HG02610 (cell line): ENCODE measurements around the gene SLC7A5.
A peak's percentile ranks its signal among the peaks of the same experiment; 100 is the strongest.
"Not testable (repeated sequence)": the region's sequence is repeated elsewhere in the genome, so short reads cannot be mapped to it uniquely, and the experiment has no call there.

Source experiments
- ATAC-seq: cut with Tn5 transposase; IDR thresholded peaks from one replicate; pipeline ENCODE4 v1.9.1; 2021; ENCODE audit warnings: mild to moderate bottlenecking, moderate library complexity; ENCODE audit not compliant: unreplicated experiment

SLC7A5 gene

DNA sequence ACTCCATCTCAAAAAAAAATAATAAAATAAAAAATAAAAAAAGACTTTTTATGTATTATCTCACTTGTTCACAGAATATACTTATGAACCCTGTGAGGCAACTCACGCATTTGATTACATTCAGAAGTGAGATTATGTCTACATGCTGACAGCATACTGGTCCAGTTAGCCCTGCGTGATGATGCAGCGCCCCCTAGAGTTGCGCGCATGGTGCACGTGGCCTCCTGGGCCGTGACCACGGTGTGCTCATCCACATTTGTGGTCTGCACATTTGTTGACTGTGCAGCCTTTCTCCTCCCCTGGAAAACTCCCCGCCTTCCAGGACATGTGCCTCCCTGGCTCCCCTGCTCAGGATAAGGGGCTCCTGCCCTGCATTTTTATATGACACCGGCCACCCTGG lies 20.5 kb upstream of the SLC7A5 start:
- ATAC-seq, result not testable (repeated sequence)

DNA sequence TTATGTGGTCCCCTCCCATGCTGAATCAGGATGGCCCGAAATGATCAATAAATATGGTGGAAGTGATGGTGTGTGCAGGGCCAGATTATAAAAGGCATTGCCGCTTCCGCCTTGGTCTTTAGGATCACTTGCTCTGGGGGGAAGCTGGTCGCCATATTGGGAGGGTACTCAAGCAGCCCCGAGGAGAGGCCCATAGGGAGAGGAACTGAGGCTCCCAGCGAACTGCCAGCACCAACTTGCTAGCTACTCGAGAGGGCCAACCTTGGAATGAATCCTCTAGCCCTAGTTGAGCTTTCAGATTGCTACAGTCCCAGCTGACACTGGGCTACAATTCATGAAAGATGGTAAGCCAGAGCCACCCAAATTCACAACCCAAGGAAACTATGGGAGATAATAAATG lies 19.0 kb upstream of the SLC7A5 start:
- ATAC-seq, result not testable (repeated sequence)

DNA sequence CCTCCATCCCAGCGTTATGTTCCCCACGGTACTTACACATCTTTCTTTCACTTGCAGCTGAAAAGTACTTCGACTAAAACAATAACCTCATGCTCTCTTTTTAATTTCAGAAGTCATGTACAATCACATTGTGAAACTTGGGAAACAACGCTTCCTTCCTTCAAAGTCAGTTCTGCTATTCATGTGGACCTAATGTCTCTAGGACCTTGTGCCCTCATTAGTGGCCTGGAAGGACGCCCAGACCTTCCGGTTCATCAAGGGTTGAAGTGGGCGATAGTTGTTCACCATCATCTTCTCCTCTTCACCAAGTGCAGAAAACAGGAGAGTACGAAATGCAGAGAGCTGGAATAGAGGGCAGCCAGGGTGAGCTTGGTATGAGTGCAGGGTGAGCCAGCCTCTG lies 18.6 kb upstream of the SLC7A5 start:
- ATAC-seq, result not testable (repeated sequence)

DNA sequence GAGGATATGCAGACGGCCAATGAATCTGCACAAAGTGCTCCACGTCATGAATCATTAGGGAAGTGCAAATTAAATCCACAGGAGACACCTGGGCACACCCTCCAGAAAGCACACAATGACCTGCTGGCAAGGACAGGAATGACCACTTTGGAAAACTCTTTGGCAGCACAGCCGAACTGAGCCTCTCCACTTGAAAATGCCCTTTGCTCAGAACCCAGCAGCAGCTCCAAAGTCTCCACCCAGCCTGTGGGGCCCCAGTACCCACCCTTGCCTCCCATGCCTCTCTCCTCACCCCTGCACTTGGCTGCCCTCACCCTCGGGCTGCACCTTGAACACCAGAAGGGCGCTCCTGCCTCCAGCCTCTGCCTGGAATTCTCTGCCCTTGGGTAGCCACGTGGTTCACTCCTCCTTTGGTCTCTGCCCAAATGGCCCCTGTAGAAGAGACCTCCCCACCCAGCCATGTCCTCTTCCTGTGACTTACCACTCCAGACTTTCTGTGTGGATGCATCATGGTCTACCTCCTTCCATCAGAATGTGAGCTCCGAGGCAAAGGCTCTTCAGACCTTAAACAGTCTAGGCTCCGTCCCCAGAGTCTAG lies 16.2 kb upstream of the SLC7A5 start:
- ATAC-seq, result not testable (repeated sequence)

DNA sequence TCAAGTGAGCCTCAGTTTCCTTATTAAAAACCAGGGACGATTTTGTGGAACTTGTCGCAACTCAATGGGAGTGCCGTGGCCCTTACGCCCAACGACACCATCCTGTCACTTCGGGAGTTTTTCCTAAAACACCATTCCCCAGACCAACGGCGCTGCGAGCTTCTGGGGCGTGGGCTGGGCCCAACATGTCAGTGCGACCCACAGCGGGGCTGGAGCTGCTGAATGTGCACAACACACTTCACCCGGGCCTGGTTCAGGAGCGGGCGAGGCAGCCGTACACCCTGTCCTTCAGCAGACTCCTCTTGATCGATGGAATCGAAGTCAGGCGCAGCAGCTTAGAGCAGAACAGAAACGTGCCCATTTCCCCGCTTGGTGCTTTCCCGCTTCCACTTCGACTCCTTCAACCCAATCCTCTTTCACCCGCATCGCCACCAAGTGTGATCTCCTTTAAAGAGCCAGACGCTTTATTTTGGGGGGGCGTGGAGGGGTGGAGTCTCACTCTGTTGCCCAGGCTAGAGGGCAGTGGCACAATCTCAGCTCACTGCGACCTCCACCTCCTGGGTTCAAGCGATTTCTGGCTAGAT lies 13.2 kb upstream of the SLC7A5 start:
- ATAC-seq, result no peak

DNA sequence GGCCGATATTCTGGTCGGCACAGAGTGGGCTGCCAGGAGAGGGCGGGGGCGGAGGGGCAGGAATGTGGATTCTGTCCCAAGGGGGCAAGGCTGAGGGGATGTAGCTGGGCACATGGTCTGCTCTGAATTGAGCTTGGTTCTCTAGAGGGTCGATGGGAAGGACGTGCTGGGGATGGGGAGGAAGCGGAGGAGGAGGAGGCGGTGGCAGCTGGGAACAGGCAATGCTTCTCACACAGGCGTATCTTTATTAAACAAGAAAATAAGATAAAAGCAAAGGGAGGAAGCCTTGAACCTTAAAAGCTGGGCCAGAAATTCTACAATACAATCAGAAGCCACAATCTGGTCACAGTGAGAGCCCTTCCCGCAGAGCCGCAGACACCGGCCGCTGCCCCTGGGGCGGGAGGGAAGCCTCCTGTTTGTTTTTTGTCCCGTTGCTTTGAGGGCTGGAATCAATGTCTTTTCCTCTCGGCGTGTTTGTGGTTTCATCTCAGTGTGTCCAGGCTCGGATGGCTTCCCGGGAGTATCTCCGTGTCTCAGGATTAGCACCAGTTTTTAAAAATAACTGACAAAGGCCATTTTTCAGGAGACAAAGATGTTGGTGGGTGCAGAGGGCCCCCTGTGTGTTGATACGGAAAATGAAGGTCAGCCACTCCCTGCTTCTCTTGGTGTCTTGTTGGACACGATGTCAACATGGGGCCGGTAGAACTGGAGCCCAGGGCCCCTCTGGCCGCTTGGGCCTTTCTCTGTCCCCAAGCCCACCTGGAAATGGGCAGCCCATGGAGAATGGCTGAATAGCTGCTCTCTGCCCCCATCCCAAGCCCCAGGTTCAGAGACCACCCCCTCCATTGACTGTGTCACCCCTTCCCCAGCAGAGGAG lies 12.3 kb upstream of the SLC7A5 start:
- no peak for ATAC-seq

DNA sequence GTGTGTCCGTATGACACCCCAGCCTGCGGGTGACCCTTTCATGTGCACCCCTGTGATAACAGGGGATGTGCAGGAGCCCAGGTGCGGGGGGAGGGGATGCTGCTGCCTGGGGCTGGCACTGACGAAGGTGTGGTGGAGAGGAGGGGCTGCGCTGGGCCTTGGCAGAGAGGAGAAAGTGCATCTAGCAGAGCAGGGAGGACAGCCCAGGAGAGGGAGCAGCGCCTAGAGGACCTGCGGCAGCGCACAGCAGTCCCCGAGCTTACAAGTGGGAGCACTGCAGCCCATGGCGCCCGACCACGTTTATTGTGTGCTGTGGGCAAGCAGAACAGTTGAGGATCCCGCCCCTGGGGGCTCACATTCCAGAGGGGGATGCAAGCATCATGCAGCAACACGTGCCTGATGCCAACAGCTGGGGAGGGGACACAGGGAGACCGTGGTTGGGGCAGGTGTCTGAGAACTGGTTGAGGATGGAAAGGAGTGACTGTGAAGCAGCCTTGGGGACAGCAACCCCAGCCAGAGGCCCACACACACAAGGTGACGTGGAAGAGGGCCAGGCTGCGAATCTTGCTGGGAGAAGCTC lies 10.9 kb upstream of the SLC7A5 start:
- ATAC-seq, result no peak

DNA sequence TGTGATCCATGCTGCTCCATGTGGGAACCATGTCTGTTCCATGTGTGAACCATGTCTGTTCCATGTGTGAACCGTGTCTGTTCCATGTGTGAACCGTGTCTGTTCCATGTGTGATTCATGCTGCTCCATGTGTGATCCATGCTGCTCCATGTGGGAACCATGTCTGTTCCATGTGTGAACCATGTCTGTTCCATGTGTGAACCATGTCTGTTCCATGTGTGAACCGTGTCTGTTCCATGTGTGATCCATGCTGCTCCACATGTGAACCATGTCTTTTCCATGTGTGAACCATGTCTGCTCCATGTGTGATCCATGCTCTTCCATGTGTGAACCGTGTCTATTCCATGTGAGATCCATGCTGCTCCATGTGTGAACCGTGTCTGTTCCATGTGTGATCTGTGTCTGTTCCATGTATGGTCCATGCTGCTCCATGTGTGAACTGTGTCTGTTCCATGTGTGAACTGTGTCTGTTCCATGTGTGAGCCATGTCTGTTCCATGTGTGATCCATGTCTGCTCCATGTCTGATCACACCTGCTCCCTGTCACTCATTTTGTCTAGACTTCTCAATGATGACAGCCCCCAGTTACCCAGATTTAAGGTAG lies 10.2 kb upstream of the SLC7A5 start:
- not testable (repeated sequence) for ATAC-seq

DNA sequence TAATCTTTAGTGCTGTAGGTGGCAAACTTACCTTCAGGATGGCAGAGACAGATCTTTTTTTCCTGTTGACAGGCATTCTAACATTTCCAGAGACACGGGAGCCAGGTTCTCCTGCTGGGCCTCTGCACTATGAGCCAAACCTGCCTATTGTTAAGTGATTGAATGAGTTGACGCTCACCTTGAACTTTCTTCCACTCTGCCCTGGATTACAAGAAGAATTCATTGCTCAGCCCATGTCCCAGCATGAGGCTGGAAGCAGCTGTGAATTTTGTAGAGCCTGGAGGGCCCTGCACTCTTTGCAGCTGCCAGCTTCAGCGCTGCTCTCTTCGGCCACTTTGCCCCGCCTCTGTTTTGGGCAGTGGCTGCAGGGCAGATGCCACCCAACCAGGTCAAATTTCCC lies 9.4 kb upstream of the SLC7A5 start:
- ATAC-seq, result no peak

DNA sequence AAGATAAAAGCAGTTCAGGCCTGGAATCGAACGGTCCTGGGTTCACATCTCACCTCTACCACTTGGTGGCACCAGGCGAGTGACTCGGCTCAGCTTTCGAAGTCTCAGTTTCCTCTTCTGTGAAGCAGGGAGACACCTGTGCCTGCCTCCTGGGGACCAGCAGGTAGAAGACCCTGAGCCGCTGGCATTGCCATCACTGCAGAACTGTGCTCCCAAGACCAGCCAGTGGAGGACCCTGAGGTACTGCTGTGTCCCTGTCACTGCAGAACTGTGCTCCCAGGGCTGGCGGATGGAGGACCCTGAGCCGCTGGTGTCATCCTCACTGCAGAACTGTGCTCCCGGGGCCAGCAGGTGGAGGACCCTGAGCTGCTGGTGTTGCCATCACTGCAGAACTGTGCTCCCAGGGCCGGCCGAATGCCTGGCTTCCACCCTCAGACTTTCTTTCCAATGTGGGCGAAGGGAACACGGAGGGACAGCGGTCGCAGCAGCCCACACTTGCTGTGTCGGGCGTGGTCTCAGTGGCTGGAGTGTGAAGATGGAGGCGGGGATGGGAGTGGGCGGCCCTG lies 8.7 kb upstream of the SLC7A5 start:
- ATAC-seq, result no peak

DNA sequence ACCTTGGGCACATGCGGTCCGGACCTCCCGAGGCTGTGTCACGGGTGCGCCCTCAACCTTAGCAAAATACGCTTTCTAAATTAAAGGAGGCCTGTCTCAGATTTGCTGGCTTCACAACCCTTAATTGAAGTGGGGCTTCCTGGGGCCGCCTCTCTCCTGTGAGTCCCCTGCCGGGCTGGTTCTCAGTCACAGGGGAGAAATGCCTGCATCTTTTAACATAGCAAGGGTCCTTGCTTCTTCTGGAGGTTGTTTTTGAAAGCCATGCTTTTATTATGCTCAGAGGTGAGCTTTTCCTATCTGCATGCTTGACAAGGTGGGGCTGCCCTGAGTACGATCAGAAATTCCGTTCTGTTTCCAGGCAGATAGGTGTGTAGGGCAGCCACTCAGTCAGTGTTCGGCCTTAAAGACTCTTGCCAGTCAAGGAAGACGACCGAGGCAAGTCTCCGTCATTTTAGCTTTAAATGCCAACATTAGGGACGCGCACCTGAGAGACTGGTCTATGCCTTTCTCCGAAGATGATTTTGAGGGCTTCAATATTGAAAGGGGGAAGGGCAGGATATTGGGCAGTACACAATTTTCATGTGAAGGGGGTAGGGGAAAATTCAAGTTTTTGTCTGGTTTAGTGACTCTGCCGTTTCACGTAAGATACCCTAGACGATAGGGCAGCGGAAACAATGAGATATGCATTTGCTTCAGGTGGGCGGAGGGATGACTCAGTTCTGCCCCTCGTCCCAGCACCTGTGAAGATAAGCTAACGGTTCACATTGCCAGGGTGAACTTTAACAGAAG lies 5.5 kb upstream of the SLC7A5 start:
- no peak for ATAC-seq

DNA sequence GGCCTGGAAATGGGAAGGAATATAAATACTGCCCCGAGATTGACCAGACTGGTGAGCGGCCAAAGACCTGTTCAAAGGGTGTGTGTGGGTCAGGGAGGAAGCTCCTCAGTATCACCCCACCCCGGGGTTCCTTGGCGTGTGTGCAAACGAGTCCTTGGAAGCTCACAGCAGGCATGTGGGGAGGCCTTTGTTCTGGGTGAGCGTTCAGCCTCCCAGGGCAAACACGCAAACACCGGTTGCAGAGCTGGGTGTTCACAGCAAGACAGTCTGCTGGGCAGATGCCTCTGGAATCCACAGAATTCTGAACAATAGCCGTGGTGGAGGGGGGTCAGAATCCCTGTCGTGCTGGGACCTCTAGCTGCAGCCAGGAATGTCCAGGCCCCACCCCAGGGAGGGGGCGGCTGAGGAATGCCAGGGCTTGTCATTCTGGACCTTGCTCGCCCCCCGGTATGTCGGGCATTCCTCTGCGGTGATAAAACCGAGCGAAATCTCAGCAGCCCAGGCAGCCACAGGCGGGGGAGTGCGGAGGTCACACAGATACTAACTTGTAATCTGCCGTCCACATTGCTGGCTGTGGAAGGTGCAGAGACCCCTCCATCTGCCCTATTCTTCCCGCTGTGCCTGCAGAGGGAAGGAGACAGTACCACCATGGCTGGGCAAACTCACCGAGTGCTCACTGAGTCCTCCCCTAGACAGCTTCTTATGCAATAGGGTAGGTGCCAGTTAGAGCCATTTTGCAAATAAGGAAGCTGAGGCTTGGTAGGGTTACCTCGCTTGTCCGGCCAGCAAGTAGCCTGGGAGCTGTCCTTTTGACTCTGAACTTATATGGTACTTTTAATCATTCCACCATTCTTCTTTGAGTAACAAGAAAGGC lies 1.3 kb upstream of the SLC7A5 start:
- not testable (repeated sequence) for ATAC-seq

DNA sequence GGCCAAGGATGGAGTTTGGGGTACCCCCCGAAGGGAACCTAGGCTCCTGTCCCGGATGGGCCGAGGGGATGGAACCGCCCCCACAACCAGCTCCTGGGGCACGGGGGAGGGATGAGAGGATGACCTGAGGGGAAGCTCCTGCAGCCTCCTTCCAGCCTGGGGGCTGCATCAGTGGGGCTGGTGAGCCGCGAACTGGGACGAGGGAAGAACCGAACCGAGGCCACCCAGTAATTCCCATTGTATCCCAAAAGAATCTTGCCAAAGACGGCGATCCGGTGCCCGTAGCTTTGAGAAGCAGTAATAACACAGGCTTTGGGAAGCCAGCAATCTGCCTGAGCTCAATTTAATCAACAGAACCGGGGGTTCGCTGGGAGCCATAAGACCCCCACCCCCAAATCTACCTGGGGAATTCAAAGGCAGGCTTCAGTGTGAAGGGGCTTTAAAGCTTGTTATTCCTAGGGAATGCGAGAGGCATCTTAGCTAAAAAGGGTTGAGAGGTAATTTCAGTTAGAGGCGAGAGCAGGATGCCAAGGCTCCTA lies 641 bp upstream of the SLC7A5 start:
- ATAC-seq, result not testable (repeated sequence)

DNA sequence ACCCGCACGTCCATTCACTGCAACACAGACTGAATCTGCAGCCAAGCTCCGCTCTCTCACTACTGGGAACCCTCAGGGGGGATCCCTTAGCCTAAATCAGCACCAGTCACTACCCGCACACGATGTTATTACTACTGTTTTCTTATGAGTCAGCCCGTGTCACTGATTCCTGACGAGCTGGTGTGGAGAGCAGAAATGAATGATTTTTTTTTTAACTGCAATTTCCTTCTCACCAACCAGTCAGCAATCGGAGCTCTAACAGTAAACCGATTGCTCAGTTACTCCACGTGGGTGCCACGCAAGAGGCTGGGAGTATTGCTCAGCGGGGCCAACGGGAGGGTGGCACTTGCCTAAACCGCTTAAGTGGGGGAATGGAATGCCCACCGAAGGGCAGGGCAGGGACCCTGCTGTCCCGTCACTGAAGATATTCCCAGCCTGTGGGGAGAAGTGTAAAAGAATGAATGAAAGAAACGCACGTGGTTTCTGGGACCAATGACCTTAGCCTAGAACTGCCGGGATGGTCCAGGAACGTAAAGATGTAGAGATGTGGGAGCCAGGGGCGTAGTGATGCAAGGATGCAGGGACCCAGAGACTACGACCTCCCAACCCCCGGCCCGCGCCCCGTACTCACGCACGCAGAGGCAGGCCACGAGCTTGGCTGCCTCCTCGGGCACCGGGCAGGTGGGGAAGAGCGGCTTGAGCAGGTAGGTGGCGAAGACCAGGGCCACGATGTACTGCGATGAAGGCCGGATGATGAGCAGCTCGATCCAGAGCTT lies 865 bp downstream of the SLC7A5 start:
- ATAC-seq, result peak; percentile 49

DNA sequence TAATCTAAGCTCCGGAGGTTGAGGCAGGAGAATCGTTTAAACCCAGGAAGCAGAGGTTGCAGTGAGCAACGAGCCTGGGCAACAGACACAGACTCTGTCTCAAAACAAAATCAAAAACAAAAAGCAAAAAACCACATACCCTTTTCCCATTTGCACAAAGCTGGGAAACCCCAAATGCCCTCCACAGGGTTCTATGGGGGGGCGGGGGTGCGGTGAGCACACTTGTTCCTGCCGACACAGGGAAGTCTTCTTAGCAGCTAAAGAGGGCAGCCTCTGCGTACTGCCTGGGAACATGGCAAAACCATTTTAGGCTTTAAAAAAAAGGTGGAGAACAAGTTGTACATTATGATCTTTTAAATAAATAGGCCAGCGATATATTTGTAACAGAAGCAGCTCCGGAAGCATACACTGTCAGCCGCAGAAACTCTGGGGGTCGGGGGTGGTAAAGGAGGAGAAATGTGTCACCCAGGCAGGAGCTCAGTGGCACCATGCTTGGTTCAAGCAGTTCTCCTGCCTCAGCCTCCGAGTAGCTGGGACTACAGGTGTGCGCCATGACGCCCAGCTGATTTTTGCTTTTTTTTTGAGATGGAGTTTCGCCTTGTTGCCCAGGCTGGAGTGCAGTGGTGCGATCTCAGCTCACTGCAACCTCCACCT lies 3.3 kb downstream of the SLC7A5 start:
- not testable (repeated sequence) for ATAC-seq

DNA sequence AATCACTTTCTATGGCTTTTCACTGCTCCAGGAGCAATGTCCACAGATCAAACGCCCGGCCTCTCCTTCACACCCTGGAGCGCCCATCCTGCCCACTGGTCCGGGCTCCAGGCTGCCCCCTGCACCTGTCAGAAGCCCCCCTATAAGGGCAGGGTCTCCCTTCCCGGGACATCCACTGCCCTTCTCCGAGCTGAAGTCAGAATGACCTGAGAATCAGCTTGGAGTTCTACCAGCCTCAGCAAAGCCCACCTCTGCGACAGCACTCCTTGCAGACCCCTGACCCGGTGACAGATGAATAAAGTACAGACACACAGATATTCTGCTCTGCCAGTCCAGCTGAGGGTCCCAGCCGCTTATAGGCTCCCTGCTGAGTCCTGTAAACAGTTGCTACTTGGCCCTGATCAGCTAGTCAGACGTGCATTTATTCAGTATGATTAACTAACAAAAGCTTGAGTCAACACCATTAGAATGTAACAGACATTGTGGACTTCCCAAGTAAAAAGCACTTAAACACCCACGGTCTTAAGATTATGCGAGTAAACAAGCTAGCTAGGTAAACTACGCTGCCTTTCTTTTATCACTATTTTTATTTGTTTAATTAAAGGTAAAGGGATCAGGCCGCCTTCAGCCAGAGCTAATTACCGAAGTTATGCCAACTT lies 4.8 kb downstream of the SLC7A5 start:
- no peak for ATAC-seq

DNA sequence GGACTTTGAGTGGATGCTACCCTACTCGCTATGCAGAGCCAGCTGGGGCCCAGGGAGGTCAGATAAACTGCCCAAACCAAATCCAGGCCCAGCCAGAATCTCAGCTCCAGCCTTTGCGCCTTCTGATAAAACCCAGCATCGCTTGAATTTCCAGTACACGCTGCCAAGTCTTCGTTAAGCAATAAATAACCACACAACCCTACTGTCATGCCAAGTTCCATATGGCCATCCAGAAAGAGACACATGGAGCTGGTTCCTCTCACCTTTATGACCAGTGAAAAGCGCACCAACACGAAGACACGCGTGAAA lies 6.0 kb downstream of the SLC7A5 start:
- ATAC-seq, result not testable (repeated sequence)
